ENCODE data around the gene IFT57. TPM values are rescaled to one million over a fixed set of nuclear protein-coding genes. Genes with fewer than 3 reads are reported as not detected.
"Not testable (repeated sequence)": the region's sequence is repeated elsewhere in the genome, so short reads cannot be mapped to it uniquely, and the experiment has no call there.

The IFT57 gene, protein sequence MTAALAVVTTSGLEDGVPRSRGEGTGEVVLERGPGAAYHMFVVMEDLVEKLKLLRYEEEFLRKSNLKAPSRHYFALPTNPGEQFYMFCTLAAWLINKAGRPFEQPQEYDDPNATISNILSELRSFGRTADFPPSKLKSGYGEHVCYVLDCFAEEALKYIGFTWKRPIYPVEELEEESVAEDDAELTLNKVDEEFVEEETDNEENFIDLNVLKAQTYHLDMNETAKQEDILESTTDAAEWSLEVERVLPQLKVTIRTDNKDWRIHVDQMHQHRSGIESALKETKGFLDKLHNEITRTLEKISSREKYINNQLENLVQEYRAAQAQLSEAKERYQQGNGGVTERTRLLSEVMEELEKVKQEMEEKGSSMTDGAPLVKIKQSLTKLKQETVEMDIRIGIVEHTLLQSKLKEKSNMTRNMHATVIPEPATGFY
- 21.4 TPM for total RNA-seq (ENCODE audit: unreplicated experiment)
- long read RNA-seq, transcript IFT57-201 (11 exons, 3,203 nt): major isoform, 13 of 20 reads
- long read RNA-seq, partial matches to known transcripts: 3 of 20 reads
- long read RNA-seq, other reads (novel, unspliced or antisense): 4 of 20 reads

- TF ChIP-seq, protein P1, sequence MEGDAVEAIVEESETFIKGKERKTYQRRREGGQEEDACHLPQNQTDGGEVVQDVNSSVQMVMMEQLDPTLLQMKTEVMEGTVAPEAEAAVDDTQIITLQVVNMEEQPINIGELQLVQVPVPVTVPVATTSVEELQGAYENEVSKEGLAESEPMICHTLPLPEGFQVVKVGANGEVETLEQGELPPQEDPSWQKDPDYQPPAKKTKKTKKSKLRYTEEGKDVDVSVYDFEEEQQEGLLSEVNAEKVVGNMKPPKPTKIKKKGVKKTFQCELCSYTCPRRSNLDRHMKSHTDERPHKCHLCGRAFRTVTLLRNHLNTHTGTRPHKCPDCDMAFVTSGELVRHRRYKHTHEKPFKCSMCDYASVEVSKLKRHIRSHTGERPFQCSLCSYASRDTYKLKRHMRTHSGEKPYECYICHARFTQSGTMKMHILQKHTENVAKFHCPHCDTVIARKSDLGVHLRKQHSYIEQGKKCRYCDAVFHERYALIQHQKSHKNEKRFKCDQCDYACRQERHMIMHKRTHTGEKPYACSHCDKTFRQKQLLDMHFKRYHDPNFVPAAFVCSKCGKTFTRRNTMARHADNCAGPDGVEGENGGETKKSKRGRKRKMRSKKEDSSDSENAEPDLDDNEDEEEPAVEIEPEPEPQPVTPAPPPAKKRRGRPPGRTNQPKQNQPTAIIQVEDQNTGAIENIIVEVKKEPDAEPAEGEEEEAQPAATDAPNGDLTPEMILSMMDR (IDR thresholded peaks at IDR 0.05; ENCODE audit: partially characterized antibody, unreplicated experiment): no peak
- Mint-ChIP-seq H3K4me1 (ENCODE audit: low read depth, unreplicated experiment) (peaks cover 18% of the 10 kb centered on the region), H3K27me3 (ENCODE audit: unreplicated experiment) (peaks cover 5% of the 10 kb centered on the region), H3K4me3 (ENCODE audit: unreplicated experiment) (peak within 1 kb of the TSS; percentile 99), H3K36me3 (ENCODE audit: unreplicated experiment) (no peaks in the 10 kb centered on the region), H3K9me3 (ENCODE audit: unreplicated experiment) (peaks cover 6% of the 10 kb centered on the region), H3K27ac (ENCODE audit: unreplicated experiment) (peak within 1 kb of the TSS; percentile 73)
- DNase-seq: peak; percentile 97
Observed at GRCh38 chr3:108221911-108222852, at the start of gene IFT57. Gene IFT57 (minus strand): TSS chr3:108222424. CDS start chr3:108222322, 102 bp downstream.

- TF ChIP-seq, protein P1 (IDR thresholded peaks at IDR 0.05; ENCODE audit: partially characterized antibody, unreplicated experiment): no peak
- H3K4me1 Mint-ChIP-seq (ENCODE audit: low read depth, unreplicated experiment): no peaks in the 10 kb centered on the region
- peaks cover 2% of the 10 kb centered on the region for H3K9me3 Mint-ChIP-seq (ENCODE audit: unreplicated experiment)
- no peak for DNase-seq
- peaks cover 10% of the 10 kb centered on the region for H3K36me3 Mint-ChIP-seq (ENCODE audit: unreplicated experiment)
- no peak overlapping the region for H3K27ac Mint-ChIP-seq (ENCODE audit: unreplicated experiment)
- H3K27me3 Mint-ChIP-seq (ENCODE audit: unreplicated experiment): no peaks in the 10 kb centered on the region
- no peak overlapping the region for H3K4me3 Mint-ChIP-seq (ENCODE audit: unreplicated experiment)
Observed at GRCh38 chr3:108271626-108272025, 49.4 kb upstream of the IFT57 start.

DNA sequence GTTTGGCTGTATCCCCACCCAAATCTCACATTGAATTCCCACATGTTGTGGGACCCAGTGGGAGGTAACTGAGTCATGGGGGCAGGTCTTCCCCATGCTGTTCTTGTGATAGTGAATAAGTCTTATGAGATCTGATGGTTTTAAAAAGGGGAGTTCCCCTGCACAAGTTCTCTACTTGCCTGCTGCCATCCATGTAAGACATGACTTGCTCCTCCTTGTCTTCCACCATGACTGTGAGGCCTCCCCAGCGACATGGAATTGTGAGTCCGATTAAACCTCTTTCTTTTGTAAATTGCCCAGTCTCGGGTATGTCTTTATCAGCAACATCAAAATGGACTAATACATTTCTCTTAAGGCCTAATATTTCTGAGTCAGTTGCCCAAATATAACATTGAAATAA, 46.0 kb upstream of the IFT57 start:
- not testable (repeated sequence) for H3K36me3 Mint-ChIP-seq (ENCODE audit: unreplicated experiment); H3K4me1 Mint-ChIP-seq (ENCODE audit: low read depth, unreplicated experiment); DNase-seq; H3K27me3 Mint-ChIP-seq (ENCODE audit: unreplicated experiment); H3K9me3 Mint-ChIP-seq (ENCODE audit: unreplicated experiment); H3K27ac Mint-ChIP-seq (ENCODE audit: unreplicated experiment); H3K4me3 Mint-ChIP-seq (ENCODE audit: unreplicated experiment)

DNA sequence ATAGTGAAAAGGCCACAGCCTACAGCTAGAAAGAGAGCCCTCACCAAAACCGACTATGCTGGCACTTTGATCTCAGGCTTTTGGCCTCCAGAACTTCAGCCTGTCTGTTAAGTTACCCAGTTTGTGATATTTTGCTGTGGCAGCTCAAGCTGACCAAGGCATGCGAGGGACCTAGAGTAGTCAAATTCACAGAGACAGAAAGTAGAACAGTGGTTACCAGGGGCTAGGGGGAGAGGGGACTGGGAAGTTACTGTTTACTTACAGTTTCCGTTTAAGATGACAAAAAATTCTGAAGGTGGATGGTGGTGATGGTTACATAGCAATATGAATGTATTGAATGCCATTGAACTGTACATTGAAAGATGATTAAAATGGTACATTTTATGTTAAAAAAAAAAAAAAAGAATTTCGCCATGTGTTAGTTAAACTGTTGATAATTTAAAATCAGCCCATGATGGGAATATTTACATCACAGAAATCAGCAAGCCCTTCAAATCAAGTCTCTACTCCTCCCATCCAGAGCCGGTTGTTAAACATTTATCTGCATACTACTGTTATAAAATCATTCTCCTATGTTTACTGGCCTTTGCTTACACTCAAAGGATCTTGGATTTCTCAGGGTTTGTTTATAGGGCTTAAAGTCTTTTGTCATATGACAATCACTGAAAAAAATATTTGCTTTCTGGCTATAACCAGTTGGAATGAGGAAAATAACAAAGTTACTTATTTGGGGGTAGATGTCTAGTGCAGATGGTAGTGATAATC, 42.5 kb upstream of the IFT57 start:
- not testable (repeated sequence) for H3K4me3 Mint-ChIP-seq (ENCODE audit: unreplicated experiment); H3K4me1 Mint-ChIP-seq (ENCODE audit: low read depth, unreplicated experiment); H3K36me3 Mint-ChIP-seq (ENCODE audit: unreplicated experiment); H3K9me3 Mint-ChIP-seq (ENCODE audit: unreplicated experiment); H3K27ac Mint-ChIP-seq (ENCODE audit: unreplicated experiment); DNase-seq; H3K27me3 Mint-ChIP-seq (ENCODE audit: unreplicated experiment)

GRCh38 chr3:108255131-108255530, 32.9 kb upstream of the IFT57 start:
- Mint-ChIP-seq H3K27me3 (ENCODE audit: unreplicated experiment) (no peaks in the 10 kb centered on the region), H3K4me3 (ENCODE audit: unreplicated experiment) (no peak overlapping the region), H3K27ac (ENCODE audit: unreplicated experiment) (no peak overlapping the region), H3K36me3 (ENCODE audit: unreplicated experiment) (peaks cover 4% of the 10 kb centered on the region), H3K4me1 (ENCODE audit: low read depth, unreplicated experiment) (no peaks in the 10 kb centered on the region), H3K9me3 (ENCODE audit: unreplicated experiment) (no peaks in the 10 kb centered on the region)
- TF ChIP-seq, protein P1 (IDR thresholded peaks at IDR 0.05; ENCODE audit: partially characterized antibody, unreplicated experiment): no peak
- no peak for DNase-seq

All from glutamatergic neuron (in vitro differentiated cells).